ENCODE measurements around the gene ZNF76. TPM values are rescaled to one million over a fixed set of nuclear protein-coding genes. Genes with fewer than 3 reads are reported as not detected.

The ZNF76 gene
- total and polyA plus RNA-seq, 9 of the 15 experiments (the other 6 are each of a cell fraction or from before 2014, with no cell fraction given) = 1.2 to 17.8 (median 10.7) TPM

DNA sequence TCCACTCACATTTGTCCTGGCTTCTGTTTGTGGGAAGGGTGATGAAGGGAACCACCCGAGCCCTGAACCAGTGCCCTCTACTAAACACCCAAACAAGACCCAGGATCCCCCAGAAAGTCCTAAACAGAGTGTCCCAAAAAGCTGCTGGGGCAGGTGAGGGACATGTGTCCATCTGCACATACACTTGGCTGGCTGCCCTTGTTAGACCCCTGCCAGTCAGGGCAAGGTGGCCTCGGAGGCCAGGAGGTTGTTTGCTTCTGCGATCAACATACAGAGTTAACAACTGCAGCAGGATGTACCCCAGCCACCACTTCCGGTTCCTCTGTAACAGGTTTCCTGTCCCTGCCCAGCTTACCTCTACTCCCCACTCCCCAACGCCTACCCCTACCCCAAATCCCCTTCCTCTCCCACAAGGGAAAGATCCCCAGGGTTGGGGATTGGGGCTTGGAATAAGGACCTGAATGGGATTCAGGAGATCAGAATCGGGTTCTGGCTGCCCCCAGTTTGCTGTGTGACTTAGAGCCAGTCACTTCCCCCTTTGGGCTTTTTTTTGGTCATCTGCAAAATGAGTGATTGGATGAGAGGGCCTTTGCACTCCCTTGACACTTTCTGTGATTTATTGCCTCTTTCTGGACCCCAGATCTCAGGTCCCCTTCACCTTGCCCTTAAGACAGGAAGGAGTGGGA is 52.0 kb downstream of the ZNF76 start (continued):
- TF ChIP-seq RBM14 (IDR thresholded peaks at IDR 0.05; ENCODE audit: borderline replicate concordance, insufficient read depth, low read depth, low read length) = no peak
- no peak for TF ChIP-seq ZNF699 (CRISPR knock-in tag; IDR thresholded peaks at IDR 0.05; ENCODE audit: insufficient replicate concordance)
- no peak for TF ChIP-seq DACH1 (IDR thresholded peaks at IDR 0.05; ENCODE audit: partially characterized antibody)
- no peak for TF ChIP-seq POLR3A (IDR thresholded peaks at IDR 0.05; ENCODE audit: borderline replicate concordance, extremely low read depth, insufficient read depth, insufficient read length)
- no peak for TF ChIP-seq SNIP1 (IDR thresholded peaks at IDR 0.05; ENCODE audit: low read depth)
- TF ChIP-seq EP400 (IDR thresholded peaks at IDR 0.05) = no peak
- TF ChIP-seq MEIS2 (IDR thresholded peaks at IDR 0.05; ENCODE audit: partially characterized antibody) = peak; percentile 40

DNA sequence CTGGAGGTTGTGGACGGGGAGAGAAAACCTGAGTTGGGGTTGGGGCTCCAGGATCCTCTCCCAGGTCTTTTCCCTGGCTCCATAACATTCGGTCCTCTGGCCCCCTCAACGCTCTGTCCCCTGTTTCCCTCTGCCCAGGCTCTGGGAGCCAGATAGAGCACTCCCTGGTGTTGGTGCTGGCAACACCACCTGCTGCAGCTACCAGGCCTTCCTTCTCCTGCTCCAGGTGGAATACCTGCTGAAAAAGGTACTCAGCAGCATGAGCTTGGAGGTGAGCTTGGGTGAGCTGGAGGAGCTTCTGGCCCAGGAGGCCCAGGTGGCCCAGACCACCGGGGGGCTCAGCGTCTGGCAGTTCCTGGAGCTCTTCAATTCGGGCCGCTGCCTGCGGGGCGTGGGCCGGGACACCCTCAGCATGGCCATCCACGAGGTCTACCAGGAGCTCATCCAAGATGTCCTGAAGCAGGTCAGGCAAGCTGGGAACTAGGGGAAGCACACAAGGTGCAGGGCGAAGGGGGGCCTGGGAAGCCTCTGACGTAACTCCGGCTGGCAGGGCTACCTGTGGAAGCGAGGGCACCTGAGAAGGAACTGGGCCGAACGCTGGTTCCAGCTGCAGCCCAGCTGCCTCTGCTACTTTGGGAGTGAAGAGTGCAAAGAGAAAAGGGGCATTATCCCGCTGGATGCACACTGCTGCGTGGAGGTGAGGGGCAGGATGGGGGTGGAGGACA is 52.7 kb downstream of the ZNF76 start:
- 0 out of 2 replicates have a peak, but pooled peaks cover 4% of the 10 kb centered on the region for H4K20me1 ChIP-seq (replicated peaks; ENCODE audit: control insufficient read depth, insufficient read depth, low read length)
- no peak overlapping the region for H3K4me2 ChIP-seq (ENCODE audit: insufficient read depth, low read length)
- POLR2A ChIA-PET = interaction anchor here (0.9 to 1.1 kb wide), 4 partner anchors 11 to 156 kb away, joined by 3 to 6 read pairs (median 5); partner anchors contain the start of gene RPL10A
- FAIRE-seq = no peak
- DNase-seq (ENCODE audit: extremely low read depth in 1 of 4, low spot score in 3 of 4) = no peak
- no peak overlapping the region for H2AFZ ChIP-seq (ENCODE audit: low read depth, low read length)
- in situ Hi-C loops (cut with MboI) (no loop called here), intact Hi-C loops (cut with micrococcal nuclease) (no loop called here)
- no peak for ATAC-seq
- no peak overlapping the region for H3K4me3 ChIP-seq
- H3K9me3 ChIP-seq (replicated peaks; ENCODE audit: control insufficient read depth, insufficient read depth, low read depth, low read length) = no peaks in the 10 kb centered on the region
- peak; percentile 44; the same call in 1 of the 2 replicates for TF ChIP-seq POLR2G (IDR thresholded peaks at IDR 0.05; ENCODE audit: low read depth, low read length)
- no peak for TF ChIP-seq SNIP1 (IDR thresholded peaks at IDR 0.05; ENCODE audit: low read depth)
- no peaks in the 10 kb centered on the region for H3K9me1 ChIP-seq (ENCODE audit: control insufficient read depth, insufficient read depth, low read length)
- peaks cover 8% of the 10 kb centered on the region; the same call in 1 of the 3 replicates for H3K36me3 ChIP-seq (ENCODE audit: control insufficient read depth, insufficient read depth, low read length)
- H3K79me2 ChIP-seq (ENCODE audit: control insufficient read depth, insufficient read depth, low read length) = no peaks in the 10 kb centered on the region
- CTCF ChIA-PET (ENCODE audit: low intra/inter-chr PET ratio) = no interaction called here
- H3K27ac ChIP-seq (ENCODE audit: extremely low read depth, low read depth, low read length) = no peak overlapping the region
- WGBS (ENCODE audit: insufficient coverage, low coverage, missing lambda C conversion rate) = 66% methylated on average over 17 of the region's 19 CpGs
- BruUV-seq (replicated peaks) = no TSS peak
- no peaks in the 10 kb centered on the region for H3K27me3 ChIP-seq (ENCODE audit: control insufficient read depth in 2 of 2, insufficient read depth in 2 of 2, low read length in 2 of 2)
- peaks cover 4 to 7% of the 10 kb centered on the region in 2 experiments; a peak in 4 of 5 replicates for H3K4me1 ChIP-seq (replicated peaks in 1 of 2; ENCODE audit: control insufficient read depth in 2 of 2, insufficient read depth in 2 of 2, low read length in 2 of 2)
- H3K9ac ChIP-seq (ENCODE audit: insufficient read depth in 1 of 2, low read depth in 2 of 2, low read length in 2 of 2) = peak overlapping the region in 1 of 2 experiments; percentile 59; a peak in 2 of 4 replicates

All from K562 (cell line).